Measurements from ENCODE around the gene ATXN1.

The ATXN1 gene

GRCh38 chr6:16321826-16322225, 439.4 kb downstream of the ATXN1 start:
- no peaks in the 10 kb centered on the region for H4K20me1 ChIP-seq (ENCODE audit: insufficient read depth, low read length, poor library complexity, severe bottlenecking)
- H3K9me2 ChIP-seq (replicated peaks; ENCODE audit: low read depth, low read length) = no peaks in the 10 kb centered on the region
- peaks cover 11% of the 10 kb centered on the region; the same call in 1 of the 2 replicates for H3K36me3 ChIP-seq (ENCODE audit: insufficient read depth, low read length)
- peaks cover 58% of the 10 kb centered on the region for H3K4me1 ChIP-seq (ENCODE audit: insufficient read depth, low read length, poor library complexity, severe bottlenecking)
- H3K27me3 ChIP-seq (ENCODE audit: insufficient read depth, low read length, poor library complexity, severe bottlenecking) = no peaks in the 10 kb centered on the region
- peaks cover 10% of the 10 kb centered on the region; the same call in 1 of the 2 replicates for H3F3A ChIP-seq (ENCODE audit: low read depth)
- H2AFZ ChIP-seq (ENCODE audit: low read length) = no peak overlapping the region
- no peak overlapping the region for H3K4me3 ChIP-seq (ENCODE audit: low read length, poor library complexity, severe bottlenecking)
- TF ChIP-seq EZH2phosphoT487 (IDR thresholded peaks at IDR 0.05; ENCODE audit: borderline replicate concordance) (no peak), CTCF (conservative IDR thresholded peaks at IDR 0.05; ENCODE audit: low read length) (no peak)
- H3K79me2 ChIP-seq (ENCODE audit: insufficient read depth, low read length) = no peaks in the 10 kb centered on the region
- H3K4me2 ChIP-seq (ENCODE audit: low read depth, low read length, poor library complexity, severe bottlenecking) = no peak overlapping the region
- H3K9ac ChIP-seq (ENCODE audit: low read depth, low read length, poor library complexity, severe bottlenecking) = no peak overlapping the region
- H3K9me3 ChIP-seq (ENCODE audit: insufficient read depth, low read depth, low read length) = no peaks in the 10 kb centered on the region

- Histone ChIP-seq H3K4me3 (ENCODE audit: low read length, poor library complexity, severe bottlenecking) (no peak overlapping the region), H3K4me2 (ENCODE audit: low read depth, low read length, poor library complexity, severe bottlenecking) (peak overlapping the region; percentile 94), H3K9me2 (replicated peaks; ENCODE audit: low read depth, low read length) (no peaks in the 10 kb centered on the region), H3K4me1 (ENCODE audit: insufficient read depth, low read length, poor library complexity, severe bottlenecking) (peaks cover 59% of the 10 kb centered on the region), H2AFZ (ENCODE audit: low read length) (no peak overlapping the region), H3K9me3 (ENCODE audit: insufficient read depth, low read depth, low read length) (no peaks in the 10 kb centered on the region), H3K9ac (ENCODE audit: low read depth, low read length, poor library complexity, severe bottlenecking) (peak overlapping the region; percentile 57), H3F3A (ENCODE audit: low read depth) (peaks cover 10% of the 10 kb centered on the region; the same call in 1 of the 2 replicates), H3K79me2 (ENCODE audit: insufficient read depth, low read length) (no peaks in the 10 kb centered on the region), H3K36me3 (ENCODE audit: insufficient read depth, low read length) (peaks cover 6% of the 10 kb centered on the region; the same call in 1 of the 2 replicates), H3K27me3 (ENCODE audit: insufficient read depth, low read length, poor library complexity, severe bottlenecking) (no peaks in the 10 kb centered on the region), H4K20me1 (ENCODE audit: insufficient read depth, low read length, poor library complexity, severe bottlenecking) (no peaks in the 10 kb centered on the region)
- TF ChIP-seq CTCF (conservative IDR thresholded peaks at IDR 0.05; ENCODE audit: low read length) = no peak
- no peak for TF ChIP-seq EZH2phosphoT487 (IDR thresholded peaks at IDR 0.05; ENCODE audit: borderline replicate concordance)
These were observed 439.9 kb downstream of the ATXN1 start for GRCh38 chr6:16321341-16321710.

- TF ChIP-seq EZH2phosphoT487 (IDR thresholded peaks at IDR 0.05; ENCODE audit: borderline replicate concordance) (no peak), CTCF (conservative IDR thresholded peaks at IDR 0.05; ENCODE audit: low read length) (no peak)
- no peaks in the 10 kb centered on the region; the same call in 1 of the 2 replicates for H3K36me3 ChIP-seq (ENCODE audit: insufficient read depth, low read length)
- no peaks in the 10 kb centered on the region for H3K9me2 ChIP-seq (replicated peaks; ENCODE audit: low read depth, low read length)
- H3K9me3 ChIP-seq (ENCODE audit: insufficient read depth, low read depth, low read length) = no peaks in the 10 kb centered on the region
- peaks cover 59% of the 10 kb centered on the region for H3K4me1 ChIP-seq (ENCODE audit: insufficient read depth, low read length, poor library complexity, severe bottlenecking)
- no peaks in the 10 kb centered on the region for H4K20me1 ChIP-seq (ENCODE audit: insufficient read depth, low read length, poor library complexity, severe bottlenecking)
- no peaks in the 10 kb centered on the region for H3K27me3 ChIP-seq (ENCODE audit: insufficient read depth, low read length, poor library complexity, severe bottlenecking)
- H3K9ac ChIP-seq (ENCODE audit: low read depth, low read length, poor library complexity, severe bottlenecking) = peak overlapping the region; percentile 57
- peak overlapping the region; percentile 70 for H3K4me3 ChIP-seq (ENCODE audit: low read length, poor library complexity, severe bottlenecking)
- no peaks in the 10 kb centered on the region for H3K79me2 ChIP-seq (ENCODE audit: insufficient read depth, low read length)
- peak overlapping the region; percentile 55; the same call in 1 of the 2 replicates for H2AFZ ChIP-seq (ENCODE audit: low read length)
- H3K4me2 ChIP-seq (ENCODE audit: low read depth, low read length, poor library complexity, severe bottlenecking) = peak overlapping the region; percentile 94
- peaks cover 10% of the 10 kb centered on the region; the same call in 1 of the 2 replicates for H3F3A ChIP-seq (ENCODE audit: low read depth)
These were observed 440.5 kb downstream of the ATXN1 start for GRCh38 chr6:16320533-16321340.

Data from Loucy (cell line).